Chondrocyte (in vitro differentiated cells): ENCODE measurements around the gene NELL1. TPM values are rescaled to one million over a fixed set of nuclear protein-coding genes. Genes with fewer than 3 reads are reported as not detected.

ENCODE experiments used
- DNase-seq: peaks from one replicate; pipeline ENCODE4 v3.0.0; 2021; ENCODE audit warnings: mixed read lengths, low spot score
- H3K27ac Mint-ChIP-seq: one replicate; pipeline ENCODE4 v1.8.0; 2021; ENCODE audit warnings: mild to moderate bottlenecking, moderate library complexity, mixed read lengths; ENCODE audit not compliant: unreplicated experiment
- H3K27me3 Mint-ChIP-seq: 2 replicates; pipeline ENCODE4 v1.8.0; 2021; ENCODE audit warnings: low read depth, mixed read lengths
- H3K36me3 Mint-ChIP-seq: 2 replicates; pipeline ENCODE4 v1.8.0; 2021; ENCODE audit warnings: low read depth, mixed read lengths
- H3K4me1 Mint-ChIP-seq: 2 replicates; pipeline ENCODE4 v1.8.0; 2021; ENCODE audit warnings: low read depth, mild to moderate bottlenecking, mixed read lengths
- H3K4me3 Mint-ChIP-seq: one replicate; pipeline ENCODE4 v1.8.0; 2021; ENCODE audit warnings: mild to moderate bottlenecking, moderate library complexity, mixed read lengths; ENCODE audit not compliant: unreplicated experiment
- H3K9me3 Mint-ChIP-seq: 2 replicates; pipeline ENCODE4 v1.8.0; 2021; ENCODE audit warnings: low read depth, mixed read lengths
- CTCF ChIP-seq: fragments of 200-600 bp; sonication (generic); IDR thresholded peaks from 2 replicates; pipeline ENCODE4 v1.5.0; 2021; ENCODE audit warnings: antibody characterized with exemption, mild to moderate bottlenecking, moderate library complexity
- total RNA-seq: library from RNA; stranded (reverse); gene quantifications from 3 replicates; pipeline ENCODE4 v1.2.1, GENCODE V29; 2021

NELL1 gene
- total RNA-seq, 1 donor from 2014 or later = not detected

- Mint-ChIP-seq H3K9me3 (no peaks in the 10 kb centered on the region), H3K27ac (no peak overlapping the region), H3K4me1 (no peaks in the 10 kb centered on the region), H3K4me3 (no peak overlapping the region), H3K36me3 (no peaks in the 10 kb centered on the region), H3K27me3 (peaks cover 4% of the 10 kb centered on the region)
- no peak for DNase-seq
- no peak for TF ChIP-seq CTCF
These were observed 379.2 kb downstream of the NELL1 start for GRCh38 chr11:21048626-21049025.

GRCh38 chr11:21053466-21053865 is 384.1 kb downstream of the NELL1 start:
- Mint-ChIP-seq H3K27me3 (peaks cover 8% of the 10 kb centered on the region), H3K4me1 (no peaks in the 10 kb centered on the region), H3K36me3 (no peaks in the 10 kb centered on the region), H3K9me3 (no peaks in the 10 kb centered on the region), H3K4me3 (no peak overlapping the region), H3K27ac (no peak overlapping the region)
- no peak for DNase-seq
- TF ChIP-seq CTCF = no peak

GRCh38 chr11:21056644-21057043 is 387.3 kb downstream of the NELL1 start:
- Mint-ChIP-seq H3K36me3 (no peaks in the 10 kb centered on the region), H3K27ac (no peak overlapping the region), H3K4me1 (no peaks in the 10 kb centered on the region), H3K4me3 (no peak overlapping the region), H3K9me3 (peaks cover 5% of the 10 kb centered on the region), H3K27me3 (peaks cover 8% of the 10 kb centered on the region)
- no peak for TF ChIP-seq CTCF
- DNase-seq = no peak

DNA sequence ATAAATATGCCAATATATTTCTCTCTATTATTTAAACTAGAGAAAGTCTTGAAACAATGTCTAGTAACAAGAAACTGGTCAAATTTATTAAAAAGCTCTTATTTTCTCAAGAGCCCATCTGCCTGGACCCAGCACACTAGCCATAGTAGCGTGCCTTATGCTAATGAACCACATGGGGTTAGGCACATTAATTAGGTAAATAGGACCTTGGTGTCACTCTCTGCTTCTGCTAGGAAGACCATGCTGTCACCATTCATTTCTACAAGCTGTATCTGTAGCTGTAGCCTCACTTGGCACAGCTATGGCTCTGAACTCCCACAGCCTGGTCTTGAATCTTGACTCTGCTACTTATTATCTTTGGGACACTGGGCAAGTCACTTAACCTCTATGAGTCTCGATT is 390.5 kb downstream of the NELL1 start:
- no peaks in the 10 kb centered on the region for H3K36me3 Mint-ChIP-seq

DNA sequence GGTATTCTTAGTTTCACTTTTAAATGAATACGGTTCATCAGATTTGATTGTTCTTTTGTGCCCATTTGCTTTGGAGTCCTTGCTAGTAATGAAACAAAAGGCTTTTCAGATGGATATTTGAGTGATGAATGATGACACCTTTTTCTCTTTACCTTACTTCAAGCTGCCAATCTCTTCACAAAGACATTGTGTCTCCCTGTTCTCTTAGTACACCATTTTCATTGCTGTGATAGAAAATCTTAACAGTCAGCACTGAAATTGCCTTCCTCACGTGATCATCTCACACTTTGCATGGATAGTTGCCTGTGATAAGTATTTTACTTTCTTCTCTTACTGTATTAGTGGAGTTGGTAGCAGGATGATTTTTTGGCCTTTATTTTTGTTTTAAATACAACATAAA is 396.6 kb downstream of the NELL1 start:
- TF ChIP-seq CTCF = no peak
- no peak overlapping the region for H3K4me3 Mint-ChIP-seq
- H3K4me1 Mint-ChIP-seq = no peaks in the 10 kb centered on the region
- DNase-seq = no peak
- no peaks in the 10 kb centered on the region for H3K36me3 Mint-ChIP-seq
- no peak overlapping the region for H3K27ac Mint-ChIP-seq
- no peaks in the 10 kb centered on the region for H3K27me3 Mint-ChIP-seq
- H3K9me3 Mint-ChIP-seq = peaks cover 10% of the 10 kb centered on the region

More for the DNA sequence above, 390.5 kb downstream of the NELL1 start:
- Mint-ChIP-seq H3K4me3 (no peak overlapping the region), H3K4me1 (no peaks in the 10 kb centered on the region), H3K27me3 (peaks cover 4% of the 10 kb centered on the region), H3K27ac (no peak overlapping the region), H3K9me3 (peaks cover 11% of the 10 kb centered on the region)
- TF ChIP-seq CTCF = no peak
- DNase-seq = no peak
